HEK293 (cell line): ENCODE measurements around the gene LAMTOR4.

Experiments
- CTCF ChIP-seq: fragments of 450-650 bp; formaldehyde crosslinking; IDR thresholded peaks from 2 replicates; pipeline ENCODE4 v1.5.1; 2016; ENCODE audit warnings: missing biosample characterization, missing genetic modification characterization
- GFI1B ChIP-seq: fragments of 450-650 bp; formaldehyde crosslinking; IDR thresholded peaks from 2 replicates; pipeline ENCODE4 v1.5.1; 2016; ENCODE audit warnings: missing biosample characterization, missing genetic modification characterization
- HOXD13 ChIP-seq: sonication (generic); formaldehyde crosslinking; IDR thresholded peaks from 2 replicates; pipeline ENCODE4 v1.8.0; 2022; ENCODE audit warnings: missing genetic modification reagents, borderline replicate concordance
- MEIS1 ChIP-seq: sonication (generic); formaldehyde crosslinking; IDR thresholded peaks from 2 replicates; pipeline ENCODE4 v1.8.1; 2022; ENCODE audit warnings: missing genetic modification reagents, mild to moderate bottlenecking, borderline replicate concordance
- MZF1 ChIP-seq: fragments of 450-650 bp; formaldehyde crosslinking; IDR thresholded peaks from 2 replicates; pipeline ENCODE4 v1.5.1; 2017; ENCODE audit warnings: missing biosample characterization, missing genetic modification characterization, borderline replicate concordance
- OSR2 ChIP-seq: fragments of 450-650 bp; formaldehyde crosslinking; IDR thresholded peaks from 2 replicates; pipeline ENCODE4 v1.5.1; 2016; ENCODE audit warnings: missing biosample characterization, missing genetic modification characterization
- PRDM6 ChIP-seq: fragments of 450-650 bp; formaldehyde crosslinking; IDR thresholded peaks from 2 replicates; pipeline ENCODE4 v1.5.1; 2017; ENCODE audit warnings: missing biosample characterization, missing genetic modification characterization
- REST ChIP-seq: fragments of 450-650 bp; formaldehyde crosslinking; IDR thresholded peaks from 2 replicates; pipeline ENCODE4 v1.5.1; 2016; ENCODE audit warnings: missing biosample characterization, missing genetic modification characterization
- SP7 ChIP-seq: fragments of 450-650 bp; formaldehyde crosslinking; IDR thresholded peaks from 2 replicates; pipeline ENCODE4 v1.5.1; 2016; ENCODE audit warnings: missing biosample characterization, missing genetic modification characterization
- TSHZ1 ChIP-seq: fragments of 450-650 bp; formaldehyde crosslinking; IDR thresholded peaks from 2 replicates; pipeline ENCODE4 v1.5.1; 2016; ENCODE audit warnings: missing biosample characterization, missing genetic modification characterization, borderline replicate concordance
- ZIC2 ChIP-seq: fragments of 450-650 bp; formaldehyde crosslinking; IDR thresholded peaks from 2 replicates; pipeline ENCODE4 v1.5.1; 2016; ENCODE audit warnings: missing biosample characterization, missing genetic modification characterization
- ZNF112 ChIP-seq: fragments of 450-650 bp; formaldehyde crosslinking; IDR thresholded peaks from 2 replicates; pipeline ENCODE4 v1.5.0; 2017; ENCODE audit warnings: missing biosample characterization, missing genetic modification characterization
- ZNF19 ChIP-seq: fragments of 450-650 bp; formaldehyde crosslinking; IDR thresholded peaks from 2 replicates; pipeline ENCODE4; 2016; ENCODE audit warnings: missing biosample characterization, missing genetic modification characterization, low read depth
- ZNF211 ChIP-seq: fragments of 450-650 bp; formaldehyde crosslinking; IDR thresholded peaks from 2 replicates; pipeline ENCODE4 v1.5.1; 2016; ENCODE audit warnings: low read depth, missing biosample characterization, missing genetic modification characterization
- ZNF23 ChIP-seq: fragments of 450-650 bp; formaldehyde crosslinking; IDR thresholded peaks from 2 replicates; pipeline ENCODE4 v1.5.1; 2016; ENCODE audit warnings: missing biosample characterization, missing genetic modification characterization, borderline replicate concordance
- ZNF239 ChIP-seq: fragments of 450-650 bp; formaldehyde crosslinking; IDR thresholded peaks from 2 replicates; pipeline ENCODE4 v1.5.1; 2016; ENCODE audit warnings: missing biosample characterization, missing genetic modification characterization
- ZNF248 ChIP-seq: fragments of 450-650 bp; formaldehyde crosslinking; IDR thresholded peaks from 2 replicates; pipeline ENCODE4 v1.5.1; 2017; ENCODE audit warnings: missing biosample characterization, missing genetic modification characterization
- ZNF513 ChIP-seq: fragments of 450-650 bp; IDR thresholded peaks from 2 replicates; pipeline ENCODE4 v1.5.1; 2018; ENCODE audit warnings: missing biosample characterization, missing genetic modification characterization
- ZNF555 ChIP-seq: fragments of 450-650 bp; formaldehyde crosslinking; conservative IDR thresholded peaks from 2 replicates; pipeline ENCODE4 v1.5.1; 2017; ENCODE audit warnings: missing biosample characterization, mild to moderate bottlenecking, missing genetic modification characterization, inconsistent platforms
- ZNF596 ChIP-seq: fragments of 450-650 bp; IDR thresholded peaks from 2 replicates; pipeline ENCODE4 v1.5.0; 2018; ENCODE audit warnings: missing biosample characterization, mild to moderate bottlenecking, missing genetic modification characterization, moderate library complexity
- ZNF610 ChIP-seq: fragments of 450-650 bp; formaldehyde crosslinking; IDR thresholded peaks from 2 replicates; pipeline ENCODE4 v1.5.1; 2016; ENCODE audit warnings: missing biosample characterization, missing genetic modification characterization, borderline replicate concordance
- ZNF624 ChIP-seq: fragments of 450-650 bp; formaldehyde crosslinking; IDR thresholded peaks from 2 replicates; pipeline ENCODE4 v1.5.1; 2017; ENCODE audit warnings: missing biosample characterization, missing genetic modification characterization
- ZNF660 ChIP-seq: fragments of 450-650 bp; IDR thresholded peaks from 2 replicates; pipeline ENCODE4 v1.5.1; 2018; ENCODE audit warnings: missing biosample characterization, mild to moderate bottlenecking, missing genetic modification characterization
- ZNF830 ChIP-seq: fragments of 450-650 bp; IDR thresholded peaks from 2 replicates; pipeline ENCODE4 v1.5.0; 2018; ENCODE audit warnings: missing biosample characterization, missing genetic modification characterization, low read depth, mild to moderate bottlenecking, moderate library complexity
- ZSCAN5A ChIP-seq: fragments of 450-650 bp; formaldehyde crosslinking; IDR thresholded peaks from 2 replicates; pipeline ENCODE4 v1.5.1; 2016; ENCODE audit warnings: missing biosample characterization, missing genetic modification characterization

The LAMTOR4 gene

GRCh38 chr7:100126931-100127865 is 21.5 kb upstream of the LAMTOR4 start, which contains the start of gene MBLAC1 (continued):
- TF ChIP-seq ZNF555 (no peak), TSHZ1 (tag by site-specific recombination) (no peak), ZNF660 (tag by site-specific recombination) (peak; percentile 87), OSR2 (no peak), ZNF19 (no peak), HOXD13 (no peak), ZNF239 (tag by site-specific recombination) (peak; percentile 14; the same call in 1 of the 2 replicates), ZNF211 (tag by site-specific recombination) (no peak), ZNF112 (tag by site-specific recombination) (no peak), MZF1 (tag by site-specific recombination) (no peak; the same call in 1 of the 2 replicates), MEIS1 (no peak), ZNF248 (tag by site-specific recombination) (no peak), ZNF610 (tag by site-specific recombination) (no peak), REST (peak; percentile 30; the same call in 1 of the 2 replicates), ZIC2 (no peak), ZNF830 (tag by site-specific recombination) (no peak), PRDM6 (no peak), ZNF596 (tag by site-specific recombination) (no peak), ZNF23 (no peak), GFI1B (no peak), SP7 (tag by site-specific recombination) (peak; percentile 68), ZNF624 (tag by site-specific recombination) (no peak), ZNF513 (tag by site-specific recombination) (no peak), CTCF (tag by site-specific recombination) (no peak; the same call in 1 of the 2 replicates), ZSCAN5A (0 out of 2 replicates have a peak, but pooled peaks have one; percentile 7)
